Measurements from ENCODE around the gene CA10.

CA10 gene

DNA sequence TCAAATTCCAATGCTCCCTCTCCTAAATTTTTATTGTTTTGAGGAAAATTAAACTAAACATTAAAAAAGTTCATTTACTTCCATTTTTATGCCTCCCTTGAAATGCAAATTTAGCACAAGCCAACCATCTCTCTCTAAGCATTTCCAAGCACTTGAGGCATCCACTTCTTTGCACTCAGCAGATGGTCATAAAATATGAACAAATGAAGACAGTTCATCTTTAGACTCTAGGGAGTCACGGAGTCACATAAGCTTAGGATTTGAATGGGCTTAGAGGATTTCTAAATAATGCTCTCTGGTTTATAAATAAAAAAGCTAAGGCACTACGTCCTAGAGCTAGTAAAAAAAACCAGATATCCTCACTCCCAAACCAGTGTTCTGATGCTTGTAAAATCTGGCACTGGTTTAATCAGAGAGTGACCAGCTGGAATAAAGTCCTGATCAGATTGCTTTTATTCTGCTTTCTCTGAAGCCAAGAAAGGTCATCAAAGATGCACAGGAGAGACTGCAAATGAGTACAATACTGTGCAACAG is 204.2 kb downstream of the CA10 start:
- no peak for DNase-seq (ENCODE audit: low read depth in 2 of 2)

DNA sequence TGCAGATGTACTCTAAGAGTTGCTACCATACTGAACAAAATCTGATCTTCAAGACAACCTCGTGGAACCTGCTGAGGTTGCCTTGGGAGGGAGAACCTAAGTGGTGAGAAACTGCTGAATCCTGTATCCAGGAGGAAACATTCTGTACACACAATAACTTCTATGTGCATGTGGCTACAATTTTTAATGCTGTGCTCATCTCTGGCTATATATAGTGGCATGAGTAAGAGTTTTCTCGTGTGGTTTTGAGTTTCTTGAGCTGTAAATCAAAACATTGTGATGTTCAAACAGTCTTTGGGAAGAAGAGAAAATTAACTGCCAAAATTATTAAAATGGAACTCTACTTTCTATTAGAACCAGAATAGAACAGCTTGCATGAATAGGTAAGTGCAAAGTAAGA is 206.8 kb downstream of the CA10 start:
- DNase-seq (ENCODE audit: low read depth in 2 of 2), result no peak

DNA sequence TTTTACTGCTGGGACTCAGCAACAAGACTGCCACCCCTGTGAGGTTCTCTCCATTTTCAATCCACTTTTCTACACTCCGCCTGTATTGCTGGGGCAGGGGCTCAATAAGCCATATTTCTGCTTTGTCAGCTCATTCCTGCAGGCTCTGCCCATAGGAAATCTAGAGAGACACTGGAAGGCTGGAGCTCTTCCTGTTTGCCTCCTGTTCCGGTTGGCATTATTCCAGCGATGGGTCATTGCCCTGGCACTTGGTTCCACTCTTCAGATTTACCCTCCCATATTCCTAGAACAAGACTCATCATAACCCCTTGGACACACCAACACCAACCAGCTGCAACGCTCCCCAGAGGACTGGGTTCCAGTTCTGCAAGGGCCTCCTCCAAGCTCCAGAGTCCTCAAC is 210.4 kb downstream of the CA10 start:
- DNase-seq (ENCODE audit: low read depth in 2 of 2), result no peak

DNA sequence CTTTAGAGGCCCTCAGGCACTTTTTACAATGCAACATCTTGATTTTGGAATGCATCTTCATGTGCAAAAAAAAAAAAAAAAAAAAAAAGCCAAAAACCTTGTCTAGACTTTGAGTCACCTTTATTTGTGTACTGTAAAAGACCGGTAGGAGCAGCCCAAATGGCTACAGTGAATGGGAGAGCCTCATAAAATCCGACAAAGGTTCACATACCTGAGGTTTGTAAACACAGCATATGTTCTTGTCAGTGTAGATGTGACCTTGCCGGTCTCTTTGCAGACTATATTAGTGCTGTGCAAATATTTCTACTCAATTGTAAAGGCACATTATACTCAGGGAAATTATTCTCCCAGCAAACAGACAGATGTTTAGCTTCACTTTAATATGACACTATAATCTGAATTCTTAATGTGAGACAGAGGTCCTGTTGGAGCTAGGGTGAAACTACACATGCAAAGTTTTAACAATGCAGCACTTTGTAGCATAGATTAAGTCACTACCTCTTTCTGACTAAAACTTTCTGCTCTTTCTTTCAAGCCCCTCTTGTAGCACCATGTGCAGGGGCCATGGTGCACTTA is 211.3 kb downstream of the CA10 start:
- no peak for DNase-seq (ENCODE audit: low read depth in 2 of 2)

DNA sequence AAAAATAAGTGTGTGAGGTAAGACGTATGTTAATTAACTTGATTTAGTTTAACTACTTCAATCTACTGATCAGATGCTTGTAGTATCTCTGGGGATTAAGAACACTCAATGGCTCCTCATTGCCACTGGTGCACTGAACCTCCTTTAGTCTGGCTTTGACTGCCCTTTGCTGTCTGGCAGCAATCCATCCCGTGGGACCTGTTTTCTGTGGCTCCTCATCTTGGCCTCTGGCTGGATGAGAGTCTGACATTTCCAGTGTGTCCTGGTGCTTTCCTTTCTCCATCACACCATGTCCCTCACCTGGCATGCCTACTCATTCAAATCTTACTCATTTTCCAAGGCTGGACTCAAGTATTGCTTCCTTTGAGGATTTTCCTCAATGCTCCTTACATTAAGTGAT is 212.2 kb downstream of the CA10 start:
- no peak for DNase-seq (ENCODE audit: low read depth in 2 of 2)

DNA sequence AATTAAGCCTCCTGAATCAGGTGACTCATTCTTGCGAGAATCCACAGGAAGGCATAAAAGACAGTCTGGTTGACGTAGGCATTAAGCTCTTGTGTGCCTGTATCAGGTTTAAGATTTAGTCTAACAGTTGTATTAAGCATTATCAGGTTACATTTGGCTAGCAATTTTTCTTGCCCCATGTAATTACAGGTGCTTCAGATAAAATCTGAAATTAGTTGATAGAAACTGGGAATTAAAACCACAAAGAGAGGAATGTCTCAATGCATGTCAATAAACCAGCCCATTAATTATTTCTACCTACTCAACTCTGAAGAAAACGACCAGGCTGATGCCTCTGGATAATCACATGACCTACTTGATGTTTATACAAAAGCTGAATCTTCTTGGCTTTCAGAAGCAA is 217.2 kb downstream of the CA10 start:
- DNase-seq (ENCODE audit: low read depth in 2 of 2), result no peak

DNA sequence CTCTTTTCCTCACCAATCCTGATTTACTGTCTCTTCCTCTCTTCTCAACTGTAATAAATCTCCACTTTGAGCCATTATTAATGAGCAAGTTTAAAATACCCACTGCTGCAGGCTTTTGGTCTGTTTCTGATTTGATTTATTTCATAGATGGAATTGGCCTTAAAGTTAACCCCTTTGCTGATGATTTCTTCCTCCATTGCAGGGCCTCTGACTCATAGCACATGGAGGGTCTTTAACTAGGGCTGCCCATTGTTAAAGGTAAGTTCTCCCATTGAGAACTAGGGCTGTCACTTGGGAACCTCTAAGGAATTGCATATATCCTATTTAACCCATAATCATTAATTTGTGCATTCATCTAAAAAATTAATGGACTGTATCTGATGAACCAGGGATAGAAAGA is 221.2 kb downstream of the CA10 start:
- no peak for DNase-seq (ENCODE audit: low read depth in 2 of 2)

DNA sequence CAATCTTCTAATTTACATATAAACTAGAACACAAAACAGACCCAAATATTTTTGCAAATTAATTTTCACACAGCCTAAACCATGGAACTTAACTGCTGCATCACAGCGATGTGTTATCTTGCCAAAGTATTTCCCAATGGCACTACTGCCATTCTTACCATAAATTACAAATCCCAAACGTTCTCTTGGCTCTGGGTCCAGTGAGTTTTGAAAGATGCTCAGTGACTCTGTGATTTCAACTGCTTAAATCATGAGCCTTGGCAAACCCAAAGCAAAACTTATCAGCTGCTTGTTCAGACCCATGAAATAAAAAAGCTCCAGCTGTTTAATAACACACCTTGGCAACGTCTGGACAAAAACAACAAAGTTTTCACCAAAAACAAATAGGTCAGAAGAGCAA is 223.0 kb downstream of the CA10 start:
- DNase-seq (ENCODE audit: low read depth in 2 of 2), result no peak

DNA sequence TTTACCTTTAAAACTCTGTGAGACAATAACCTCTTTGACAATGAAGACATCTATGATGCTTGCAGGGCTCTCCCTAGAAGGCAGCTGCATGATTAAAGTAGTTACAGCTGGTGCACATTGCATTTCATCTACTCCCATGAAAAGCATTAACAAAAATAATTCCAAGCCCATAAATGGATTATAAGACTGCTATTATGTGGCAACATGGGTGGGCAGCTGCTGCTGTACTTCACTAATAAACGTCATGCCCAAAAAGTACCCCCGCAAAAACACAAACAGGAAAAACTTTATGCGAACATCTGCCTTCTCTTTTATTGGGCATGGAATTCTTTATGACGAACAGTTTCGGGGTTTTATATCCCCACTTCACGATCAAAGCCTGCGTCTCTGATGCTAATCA is 224.9 kb downstream of the CA10 start:
- DNase-seq (ENCODE audit: low read depth in 2 of 2), result no peak

DNA sequence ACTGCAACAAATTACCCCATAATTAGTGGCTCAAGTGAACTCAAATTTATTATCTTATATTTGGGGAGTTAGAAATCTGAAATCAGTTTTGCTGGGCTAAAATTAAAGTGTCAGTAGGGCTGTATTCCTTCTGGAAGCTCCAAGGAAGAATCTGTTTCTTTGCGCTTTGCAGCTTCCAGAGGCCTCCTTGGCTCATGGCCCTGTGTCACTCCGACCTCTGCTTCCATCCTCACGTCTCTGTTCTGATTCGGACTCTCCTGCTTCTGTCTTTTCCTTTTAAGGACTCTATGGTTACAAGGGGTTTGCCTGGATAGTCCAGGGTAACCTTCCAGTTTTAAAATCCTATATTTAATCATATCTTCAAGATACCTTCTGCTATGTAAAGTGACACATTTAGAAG is 232.1 kb downstream of the CA10 start:
- no peak for DNase-seq (ENCODE audit: low read depth in 2 of 2)

DNA sequence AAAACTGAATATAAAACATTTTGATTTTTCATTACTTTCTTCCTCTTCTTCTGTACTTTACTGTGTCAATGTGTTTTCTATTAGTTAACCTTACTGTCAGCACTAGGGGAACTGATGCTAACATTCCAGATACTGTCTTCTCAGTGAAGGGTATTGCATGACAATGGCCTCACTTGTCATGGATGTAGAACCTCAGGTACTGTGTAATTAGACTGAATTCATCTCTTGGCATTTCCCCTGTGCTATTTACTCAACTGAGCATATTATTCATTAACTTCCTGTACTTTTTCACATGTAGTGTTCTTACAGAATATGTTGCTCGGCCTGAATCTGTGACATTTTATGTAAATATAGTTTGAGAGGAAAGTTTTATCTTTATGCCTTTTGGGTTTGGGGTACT is 237.0 kb downstream of the CA10 start:
- DNase-seq (ENCODE audit: low read depth in 2 of 2), result no peak

DNA sequence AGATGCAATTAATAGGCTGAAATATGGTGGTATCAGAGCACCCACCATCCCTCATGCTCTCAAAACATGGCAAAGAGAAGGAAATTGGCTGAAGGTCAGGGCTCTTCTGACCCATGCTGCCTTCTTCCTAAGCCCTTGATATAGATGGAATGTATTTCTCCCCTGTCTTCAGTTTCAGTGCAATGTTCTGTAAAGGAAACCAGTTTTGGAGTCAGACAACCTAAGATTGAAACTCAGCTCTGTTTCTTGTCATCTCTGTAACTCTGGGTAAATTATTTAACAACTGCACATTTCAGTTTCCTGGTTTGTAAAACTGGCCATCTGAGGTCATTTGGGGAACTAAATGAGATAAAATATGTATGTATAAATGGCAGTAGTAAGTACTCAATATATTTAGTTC is 243.9 kb downstream of the CA10 start:
- DNase-seq (ENCODE audit: low read depth in 2 of 2), result no peak

DNA sequence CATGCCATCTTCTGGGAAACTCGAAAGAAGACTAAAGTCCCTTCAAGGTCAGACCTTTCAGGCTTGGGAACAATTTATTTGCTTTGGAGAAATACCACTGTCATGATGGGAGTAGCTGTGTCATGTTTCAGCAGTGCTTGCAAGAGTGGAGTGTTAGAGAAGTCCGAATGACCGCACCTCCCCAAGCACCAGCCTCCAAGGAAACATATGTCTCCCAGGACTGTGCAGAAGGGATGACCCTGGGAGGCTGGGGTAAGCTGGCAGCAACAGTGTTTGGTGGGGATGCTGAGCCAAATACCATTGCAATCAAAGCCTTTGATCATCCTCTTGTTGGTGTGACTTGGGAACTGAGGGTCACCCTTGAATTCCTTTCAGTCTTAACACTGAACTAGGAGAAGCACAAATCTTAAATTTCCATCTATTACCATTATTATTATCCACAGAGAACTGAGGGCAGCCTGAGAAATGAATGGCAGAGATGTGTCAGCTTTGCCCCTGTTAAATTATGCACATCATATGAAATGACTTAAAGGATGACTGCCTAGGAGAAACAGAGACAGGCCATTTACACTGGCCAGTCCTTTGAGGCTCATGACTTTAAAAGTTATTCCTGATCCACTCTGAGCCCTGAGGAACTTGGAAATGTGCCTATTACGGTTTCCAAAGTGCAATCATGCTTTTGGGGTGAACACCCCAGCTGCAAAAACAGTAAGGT is 244.9 kb downstream of the CA10 start:
- no peak for DNase-seq (ENCODE audit: low read depth in 2 of 2)

DNA sequence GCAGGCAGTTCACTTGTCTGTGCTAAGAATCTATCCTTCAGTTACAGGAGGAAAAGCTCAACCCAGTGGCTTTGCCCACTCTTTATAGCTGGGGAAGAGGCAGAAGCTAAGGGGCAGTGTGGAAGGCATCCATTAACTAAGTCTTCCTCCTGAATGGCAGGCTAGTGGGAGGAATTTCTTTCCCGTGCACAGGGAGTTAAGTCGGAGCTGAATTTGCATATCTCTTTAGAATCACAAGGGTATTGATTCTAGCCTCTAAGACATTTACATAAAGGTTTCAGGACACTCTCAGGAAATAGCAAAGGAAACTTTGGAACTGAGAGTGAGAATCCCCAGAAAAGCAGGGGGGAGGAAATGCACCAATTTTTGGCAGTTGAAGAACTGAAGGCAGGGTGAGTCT is 245.6 kb downstream of the CA10 start:
- no peak for DNase-seq (ENCODE audit: low read depth in 2 of 2)

DNA sequence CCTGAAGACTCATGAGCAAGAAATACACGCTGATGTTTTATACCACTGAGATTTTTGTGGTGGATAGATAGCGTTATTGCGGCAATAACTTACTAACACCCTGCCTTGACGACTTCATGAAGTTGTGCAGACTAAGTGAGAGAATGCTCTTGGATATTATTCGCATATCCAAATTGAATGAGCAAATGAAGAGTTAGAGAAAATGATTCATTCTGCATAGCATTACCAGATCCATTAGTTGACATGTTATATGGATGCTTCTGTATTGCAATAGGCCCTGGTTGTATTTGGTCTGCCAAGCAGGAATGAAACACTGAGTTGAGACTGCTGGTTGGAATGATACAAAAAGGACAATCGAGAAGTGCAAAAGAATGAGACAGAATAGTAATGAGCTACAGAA is 247.3 kb downstream of the CA10 start:
- no peak for DNase-seq (ENCODE audit: low read depth in 2 of 2)

DNA sequence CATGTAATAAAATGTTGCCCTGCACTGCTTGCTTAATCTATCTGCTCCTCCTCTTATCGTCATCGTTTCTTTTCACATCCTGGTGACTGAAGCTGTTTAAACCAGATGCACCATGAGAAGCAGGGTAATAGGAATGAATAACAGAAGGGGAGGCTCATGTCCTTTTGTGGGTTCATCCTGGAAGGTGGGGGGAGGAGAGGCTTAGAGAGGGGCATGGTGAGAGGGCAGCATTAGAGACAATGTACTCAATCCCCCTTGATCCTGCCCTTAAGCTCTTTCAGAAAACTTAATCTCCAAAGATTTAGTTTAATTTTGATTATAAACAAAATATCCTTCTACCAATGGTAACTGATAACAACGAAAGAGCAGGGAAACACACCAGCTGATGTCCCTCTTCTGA is 248.5 kb downstream of the CA10 start:
- no peak for DNase-seq (ENCODE audit: low read depth in 2 of 2)

DNA sequence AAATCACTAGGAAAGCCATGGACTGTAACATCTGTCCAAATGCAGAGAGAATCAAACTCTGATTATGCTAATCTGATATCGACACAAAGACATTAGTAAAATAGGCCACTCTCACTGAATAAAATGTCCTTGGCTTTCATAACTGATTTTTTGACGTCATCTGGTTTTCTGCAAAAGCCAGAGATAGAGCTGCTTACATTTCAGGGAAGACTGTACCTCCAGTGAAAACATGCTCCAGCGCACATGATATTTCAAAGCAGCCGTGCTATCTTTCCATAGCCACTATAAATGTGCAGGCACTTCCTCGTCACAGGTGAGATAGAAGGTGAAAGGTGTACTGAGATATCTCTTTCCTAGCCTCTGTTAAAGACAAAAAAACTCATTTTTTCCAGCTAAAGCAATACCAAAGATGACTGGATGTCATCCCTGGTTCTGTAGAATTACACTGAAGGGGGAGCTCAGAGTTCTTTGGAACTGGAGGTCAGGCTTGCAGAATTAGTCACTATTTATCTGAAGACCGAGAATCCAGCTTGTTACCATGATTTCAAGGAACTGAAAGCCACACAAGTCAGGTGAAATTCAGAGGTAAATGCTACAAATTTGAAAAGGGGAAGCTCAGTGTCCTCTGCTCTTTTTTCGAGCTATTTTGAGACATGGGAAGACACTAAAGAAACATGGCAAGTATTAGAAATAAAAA is 249.5 kb downstream of the CA10 start:
- no peak for DNase-seq (ENCODE audit: low read depth in 2 of 2)

DNA sequence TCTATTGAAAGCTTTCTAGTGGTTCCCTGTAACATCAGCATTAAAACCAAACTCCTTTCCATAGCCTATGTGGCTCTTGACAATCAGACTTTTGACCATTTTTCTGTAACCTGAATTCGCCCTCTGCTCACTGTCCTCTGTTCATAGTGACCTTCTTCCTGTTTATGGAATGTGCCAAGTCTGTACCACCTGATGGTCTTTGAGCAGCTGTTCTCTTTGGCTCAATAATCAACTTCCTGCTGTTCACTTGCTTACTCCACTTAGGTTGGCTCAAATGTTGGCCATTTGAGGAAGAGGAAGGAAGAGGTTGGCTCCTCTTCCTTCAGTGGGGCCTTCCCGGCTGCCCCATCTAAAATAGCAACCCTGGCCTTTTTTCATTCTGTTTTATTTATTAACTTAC is 251.5 kb downstream of the CA10 start:
- DNase-seq (ENCODE audit: low read depth in 2 of 2), result no peak

DNA sequence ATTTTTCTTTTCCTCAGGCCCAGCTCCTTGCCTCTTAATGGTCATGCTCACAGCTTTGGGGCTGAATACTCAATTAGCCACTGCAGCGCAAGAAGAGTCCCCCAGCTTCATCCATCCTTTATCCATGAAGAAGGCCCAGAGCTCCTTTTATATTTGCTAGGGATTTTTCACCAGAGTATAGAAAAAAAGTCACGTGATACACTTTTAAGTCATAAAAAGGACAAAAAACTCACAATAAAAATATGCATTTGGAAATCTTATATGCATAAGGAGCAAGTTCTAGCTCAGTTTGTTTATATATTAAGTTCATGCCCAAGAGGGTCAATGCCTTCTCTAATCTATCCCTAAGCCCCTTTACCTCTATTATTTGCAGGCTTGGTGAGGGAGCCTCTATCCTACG is 254.1 kb downstream of the CA10 start:
- DNase-seq (ENCODE audit: low read depth in 2 of 2), result no peak

DNA sequence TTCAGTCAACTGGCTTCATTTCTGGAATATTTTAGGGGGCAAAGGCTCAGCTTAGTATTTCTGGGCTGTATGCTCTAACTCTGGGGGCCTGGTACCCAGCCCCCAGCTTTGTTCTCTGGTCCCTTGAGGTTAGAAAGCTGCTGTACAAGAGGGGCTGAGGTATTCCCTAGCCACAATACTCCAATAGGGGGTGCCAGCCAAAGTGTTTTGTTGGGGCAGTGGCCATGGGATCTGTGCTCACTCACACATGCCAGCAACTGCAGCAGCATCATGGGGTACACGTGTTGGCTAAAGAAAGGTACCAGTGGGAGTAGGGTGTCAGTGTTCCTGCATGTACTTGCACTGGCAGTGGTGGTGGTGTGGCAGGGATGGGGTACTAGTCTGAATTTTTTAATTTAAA is 257.3 kb downstream of the CA10 start:
- DNase-seq (ENCODE audit: low read depth in 2 of 2), result no peak

DNA sequence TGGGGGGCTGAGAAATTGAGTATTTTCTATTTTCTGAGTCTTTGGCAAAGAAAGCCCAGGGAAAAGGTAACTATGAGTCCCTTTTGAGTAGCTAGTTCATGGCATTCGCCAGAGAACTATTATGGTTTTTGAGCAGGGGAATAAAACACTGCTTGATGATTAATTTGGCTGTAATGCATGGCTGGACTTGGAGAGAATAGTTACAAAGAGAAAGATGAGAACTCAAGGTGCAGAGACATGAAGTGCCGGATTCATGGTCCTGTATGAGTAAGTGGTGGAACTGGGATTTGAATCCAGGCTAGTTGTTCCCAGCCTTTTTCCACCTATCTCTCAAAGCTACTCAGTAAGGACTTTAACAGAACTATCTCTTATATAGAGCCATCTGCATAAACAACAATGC is 266.6 kb downstream of the CA10 start:
- DNase-seq (ENCODE audit: low read depth in 2 of 2), result no peak

DNA sequence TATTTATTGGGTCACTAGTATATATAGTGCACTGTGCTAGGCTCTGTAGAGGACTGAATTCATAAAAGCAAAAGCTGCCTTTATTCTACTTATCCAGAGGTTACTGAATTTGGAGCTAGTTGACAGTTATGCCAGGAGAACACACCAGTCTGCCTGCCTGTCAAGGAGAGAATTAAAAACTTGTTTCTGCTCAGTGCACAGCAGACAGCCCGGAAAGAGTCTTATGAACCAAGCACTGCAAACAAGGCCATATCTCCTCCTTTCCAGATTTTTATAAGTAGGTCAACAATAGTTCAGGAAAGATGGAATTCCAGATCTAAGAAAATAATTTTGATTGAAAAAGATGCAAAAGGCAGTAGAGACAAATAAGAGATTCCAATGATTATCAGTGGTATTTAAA is 267.8 kb downstream of the CA10 start:
- no peak for DNase-seq (ENCODE audit: low read depth in 2 of 2)

DNA sequence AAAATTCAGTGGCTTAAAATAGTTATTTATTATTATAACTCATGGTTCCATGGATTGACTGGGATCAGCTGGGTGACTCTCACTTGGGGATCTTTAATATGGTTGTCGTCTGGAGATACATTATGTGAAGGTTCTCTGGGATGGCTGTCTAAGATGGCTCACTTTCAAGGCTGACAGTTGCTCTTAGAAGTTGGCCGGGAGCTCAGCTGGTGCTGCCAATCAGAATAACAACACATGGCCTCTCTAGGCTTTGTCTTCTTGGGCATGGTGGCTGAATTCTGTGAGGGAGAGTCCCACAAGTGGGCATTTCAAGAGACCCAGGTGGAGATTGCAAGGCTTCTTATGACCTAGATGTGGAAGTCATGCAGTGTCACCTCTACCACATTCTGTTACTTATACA is 269.7 kb downstream of the CA10 start:
- DNase-seq (ENCODE audit: low read depth in 2 of 2), result no peak
